Glomerular endothelial cell (primary cell): ENCODE data around the gene GPR137B. TPM values are rescaled to one million over a fixed set of nuclear protein-coding genes. Genes with fewer than 3 reads are reported as not detected.
"Not testable (repeated sequence)": the region's sequence is repeated elsewhere in the genome, so short reads cannot be mapped to it uniquely, and the experiment has no call there.

ENCODE experiments used
- DNase-seq: peaks from one replicate; pipeline ENCODE4 v3.0.0-alpha.2; 2011; ENCODE audit warnings: low read depth, low spot score; ENCODE audit errors: extremely low read depth
- total RNA-seq: library from RNA; depleted of rRNA; stranded (reverse); fragments of >200 nt; gene quantifications from 2 replicates; pipeline ENCODE4 v1.2.3, GENCODE V29; 2015

Gene GPR137B
- total RNA-seq, 1 donor from 2014 or later = 23.5 TPM

DNA sequence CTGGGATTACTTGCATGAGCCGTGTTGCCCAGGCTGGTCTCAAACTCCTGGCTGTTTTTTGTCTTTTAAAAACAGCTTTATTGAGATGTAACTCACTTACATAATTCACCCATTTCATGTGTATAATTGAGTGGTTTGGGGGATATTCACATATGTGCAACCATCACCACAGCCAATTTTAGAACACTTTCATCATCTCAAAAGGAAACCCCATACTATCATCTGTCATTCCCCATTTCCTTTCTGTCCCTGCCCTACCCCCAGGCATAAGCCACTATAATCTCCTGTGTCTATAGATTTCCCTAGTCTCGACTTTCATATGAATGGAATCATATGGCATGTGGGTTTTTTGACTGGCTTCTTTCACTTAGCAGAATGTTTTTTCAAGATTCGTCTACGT lies 43.3 kb downstream of the GPR137B start:
- no peak for DNase-seq

DNA sequence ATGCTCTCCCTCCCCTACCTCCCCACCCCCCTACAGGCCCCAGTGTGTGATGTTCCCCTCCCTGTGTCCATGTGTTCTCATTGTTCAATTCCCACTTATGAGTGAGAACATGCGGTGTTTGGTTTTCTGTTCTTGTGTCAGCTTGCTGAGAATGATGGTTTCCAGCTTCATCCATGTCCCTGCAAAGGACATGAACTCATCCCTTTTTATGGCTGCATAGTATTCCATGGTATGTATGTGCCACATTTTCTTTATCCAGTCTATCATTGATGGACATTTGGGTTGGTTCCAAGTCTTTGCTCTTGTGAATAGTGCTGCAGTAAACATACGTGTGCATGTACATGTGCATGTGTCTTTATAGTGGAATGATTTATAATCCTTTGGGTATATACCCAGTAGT lies 44.1 kb downstream of the GPR137B start:
- not testable (repeated sequence) for DNase-seq

GRCh38 chr1:236188084-236188483 lies 45.7 kb downstream of the GPR137B start:
- not testable (repeated sequence) for DNase-seq

DNA sequence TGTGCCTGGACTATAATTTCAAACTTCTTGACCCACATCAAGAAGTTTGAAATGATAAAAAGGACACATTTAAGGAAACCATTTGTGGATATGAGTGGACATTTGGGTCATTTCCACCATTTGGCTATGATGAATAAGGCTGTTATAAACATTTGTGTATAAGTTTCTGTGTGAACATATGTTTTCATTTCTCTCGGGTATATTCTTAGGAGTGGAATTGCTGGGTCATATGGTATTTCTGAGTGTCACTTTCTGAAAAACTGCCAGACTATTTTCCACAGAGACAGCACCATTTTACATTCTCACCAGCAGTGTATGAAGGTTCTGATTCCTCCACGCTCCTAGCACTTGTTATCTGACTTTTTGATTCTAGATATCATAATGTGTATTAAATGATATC lies 50.8 kb downstream of the GPR137B start:
- DNase-seq = no peak

DNA sequence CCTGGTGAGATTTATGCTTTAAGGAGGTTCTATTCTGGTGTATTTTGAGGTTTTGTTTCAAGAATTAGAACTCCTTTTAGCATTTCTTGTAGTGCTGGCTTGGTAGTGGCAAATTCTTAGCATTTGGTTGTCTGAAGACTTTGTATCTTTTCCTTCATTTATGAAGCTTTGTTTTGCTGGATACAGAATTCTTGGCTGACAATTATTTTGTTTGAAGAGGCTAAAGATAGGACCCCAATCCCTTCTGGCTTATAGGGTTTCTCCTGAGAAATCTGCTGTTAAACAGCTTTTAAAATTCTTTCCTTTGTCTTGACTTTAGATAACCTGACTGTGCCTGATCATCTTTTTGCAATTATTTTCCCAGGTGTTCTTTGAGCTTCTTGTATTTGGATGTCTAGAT lies 58.6 kb downstream of the GPR137B start:
- DNase-seq = no peak

DNA sequence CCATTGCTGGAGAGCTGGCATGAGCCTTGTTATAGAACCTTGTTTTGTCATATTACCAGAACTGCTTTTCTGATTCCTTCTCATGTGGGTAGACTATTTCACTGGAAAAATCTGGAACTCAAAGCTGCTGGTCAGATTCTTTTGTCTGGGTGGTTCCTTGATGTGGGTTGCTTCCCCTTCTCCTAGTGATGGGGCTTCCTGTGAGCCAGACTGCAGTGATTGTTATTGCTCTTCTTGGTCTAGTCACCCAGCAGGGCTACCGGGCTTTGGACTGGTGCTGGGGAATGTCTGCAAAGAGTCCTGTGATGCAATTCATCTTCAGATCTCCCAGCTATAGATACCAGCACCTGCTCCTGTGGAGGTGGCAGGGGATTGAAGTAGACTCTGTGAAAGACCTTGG lies 59.4 kb downstream of the GPR137B start:
- no peak for DNase-seq

DNA sequence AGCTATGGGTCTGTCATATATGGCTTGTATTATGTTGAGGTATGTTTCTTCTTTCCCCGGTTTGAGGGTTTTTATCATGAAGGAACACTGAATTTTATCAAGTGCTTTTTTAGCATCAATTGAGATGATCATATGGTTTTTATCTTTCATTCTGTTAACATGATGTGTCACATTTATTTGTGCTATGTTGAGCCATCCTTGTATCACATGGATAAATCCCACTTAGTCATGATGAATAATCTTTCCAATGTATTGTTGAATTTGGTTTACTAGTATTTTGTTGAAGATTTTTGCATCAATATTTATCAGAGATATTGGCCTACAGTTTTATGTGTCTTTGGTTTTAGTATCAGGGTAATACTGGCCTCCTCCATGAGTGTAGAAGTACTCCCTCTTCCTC lies 61.7 kb downstream of the GPR137B start:
- no peak for DNase-seq

- no peak for DNase-seq
Observed at GRCh38 chr1:236204656-236205055, 62.3 kb downstream of the GPR137B start.

GRCh38 chr1:236206548-236206947 lies 64.2 kb downstream of the GPR137B start:
- no peak for DNase-seq

GRCh38 chr1:236207121-236207520 lies 64.8 kb downstream of the GPR137B start:
- DNase-seq = no peak

- no peak for DNase-seq
Observed at GRCh38 chr1:236207569-236207968, 65.2 kb downstream of the GPR137B start.

DNA sequence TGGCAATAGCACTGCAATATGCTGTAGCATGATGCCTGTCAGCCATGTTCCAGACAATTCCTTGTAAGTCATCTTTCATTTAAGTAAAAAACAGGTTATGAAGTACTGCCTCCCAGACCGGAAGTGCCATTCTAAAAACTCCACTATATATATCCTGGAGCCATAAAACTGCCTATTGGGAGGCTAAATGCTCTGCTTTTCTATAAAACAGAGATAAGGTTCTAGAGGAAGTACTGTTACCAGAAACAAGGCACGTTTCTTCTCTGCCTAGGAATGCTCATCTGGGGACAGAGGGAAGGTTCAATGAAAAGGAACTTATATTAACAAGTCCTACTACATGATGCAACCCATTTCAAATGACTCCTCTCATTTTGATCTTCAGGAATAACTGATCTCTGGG lies 66.8 kb downstream of the GPR137B start:
- DNase-seq = no peak

- no peak for DNase-seq
Observed at GRCh38 chr1:236209713-236210112, 67.4 kb downstream of the GPR137B start.

DNA sequence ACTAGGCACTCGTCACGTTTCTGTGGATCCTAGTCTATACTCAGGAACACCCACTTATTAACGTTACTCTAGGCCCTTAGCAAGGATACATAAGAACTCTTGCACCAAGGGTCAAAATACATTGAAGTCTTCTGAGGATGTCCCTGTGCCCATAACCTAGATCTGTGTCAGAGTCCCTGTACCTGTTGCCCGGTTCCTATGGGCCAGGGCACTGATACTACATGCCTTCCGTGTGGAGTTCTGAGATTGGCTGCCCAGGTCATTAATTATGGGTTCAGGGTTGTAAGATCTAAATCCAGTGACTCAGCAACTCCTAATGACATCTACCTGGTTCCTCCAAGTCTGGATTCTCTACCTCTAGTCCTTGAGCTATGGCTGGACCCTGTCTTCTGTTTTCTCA lies 69.5 kb downstream of the GPR137B start:
- DNase-seq = no peak

DNA sequence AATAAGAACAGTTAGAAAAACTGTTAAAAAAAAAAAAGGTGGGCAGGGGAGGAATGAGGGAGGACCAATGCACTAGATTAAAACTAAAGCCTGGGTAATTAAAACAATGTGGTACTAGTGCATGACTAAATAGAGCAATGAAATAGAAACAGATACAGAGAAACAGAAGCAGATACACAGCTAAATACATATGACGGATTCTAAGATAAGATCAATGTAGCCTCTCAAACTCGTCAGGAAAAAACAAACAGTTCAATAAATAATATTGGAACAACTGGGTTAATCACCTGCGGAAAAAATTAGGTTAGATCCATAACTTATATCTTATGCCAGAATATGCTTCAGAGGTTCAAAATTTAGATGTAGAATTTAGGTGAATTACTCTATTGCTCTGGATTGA lies 71.2 kb downstream of the GPR137B start:
- DNase-seq = no peak

DNA sequence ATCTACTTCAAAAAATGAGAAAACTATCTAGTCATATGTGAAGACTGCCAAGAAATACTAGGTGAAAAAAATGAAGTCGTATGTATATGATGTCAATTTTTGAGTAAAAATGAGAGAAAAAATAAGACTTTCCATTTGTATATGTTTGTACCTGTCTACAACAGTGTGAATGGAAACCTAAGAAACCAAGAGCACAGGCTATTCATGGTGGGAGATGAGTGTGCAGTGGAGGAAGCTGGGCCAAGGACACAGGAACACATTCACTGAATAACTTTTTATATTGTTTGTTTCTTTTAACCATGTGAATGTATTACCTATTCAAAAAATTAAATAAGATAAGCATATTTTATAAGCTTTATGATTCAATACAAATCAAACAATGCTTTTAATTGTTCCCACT lies 72.4 kb downstream of the GPR137B start:
- DNase-seq = no peak

GRCh38 chr1:236220473-236220872 lies 78.1 kb downstream of the GPR137B start:
- DNase-seq = no peak

DNA sequence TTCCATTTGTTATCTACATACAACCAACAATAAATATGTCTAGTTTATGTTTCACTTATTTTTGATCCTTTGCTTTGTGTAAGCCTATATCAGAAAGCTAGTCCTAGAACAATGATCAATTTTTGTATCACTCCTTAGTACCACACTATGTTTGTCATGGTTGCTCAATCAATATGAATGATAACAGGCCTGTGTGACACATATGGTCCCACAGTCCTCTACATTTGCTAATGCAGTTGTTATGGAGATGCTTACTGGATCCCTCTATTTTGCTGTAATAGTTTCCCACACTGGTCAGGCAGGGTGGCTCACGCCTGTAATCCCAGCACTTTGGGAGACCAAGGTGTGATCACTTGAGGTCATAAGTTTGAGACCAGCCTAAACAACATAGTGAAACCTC lies 80.3 kb downstream of the GPR137B start:
- DNase-seq = no peak

- DNase-seq = no peak
Observed at GRCh38 chr1:236228411-236228810, 86.1 kb downstream of the GPR137B start.

GRCh38 chr1:236235116-236235515 lies 92.8 kb downstream of the GPR137B start:
- DNase-seq = no peak

DNA sequence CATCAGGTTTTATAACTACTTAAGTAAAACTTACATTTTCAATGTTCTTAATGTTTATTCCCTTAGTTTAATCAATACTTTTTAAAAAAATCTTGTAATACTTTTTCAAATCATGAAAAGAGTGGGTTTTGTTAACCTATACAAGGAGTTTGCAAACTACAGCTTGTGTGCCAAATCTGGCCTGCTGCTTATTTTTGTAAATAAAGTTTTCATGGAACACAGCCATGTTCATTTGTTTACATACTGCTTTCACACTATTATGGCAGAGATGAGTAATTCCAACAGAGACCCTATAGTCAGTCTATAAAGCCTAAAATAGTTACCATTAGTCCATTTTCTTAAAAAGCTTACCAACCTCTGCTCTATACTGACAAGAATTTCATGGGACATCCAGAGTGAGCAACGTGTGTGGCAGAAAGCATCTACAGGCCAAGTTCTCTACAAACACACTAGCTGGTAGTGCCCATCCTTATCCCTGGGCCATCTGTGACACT lies 96.8 kb downstream of the GPR137B start:
- DNase-seq = no peak

DNA sequence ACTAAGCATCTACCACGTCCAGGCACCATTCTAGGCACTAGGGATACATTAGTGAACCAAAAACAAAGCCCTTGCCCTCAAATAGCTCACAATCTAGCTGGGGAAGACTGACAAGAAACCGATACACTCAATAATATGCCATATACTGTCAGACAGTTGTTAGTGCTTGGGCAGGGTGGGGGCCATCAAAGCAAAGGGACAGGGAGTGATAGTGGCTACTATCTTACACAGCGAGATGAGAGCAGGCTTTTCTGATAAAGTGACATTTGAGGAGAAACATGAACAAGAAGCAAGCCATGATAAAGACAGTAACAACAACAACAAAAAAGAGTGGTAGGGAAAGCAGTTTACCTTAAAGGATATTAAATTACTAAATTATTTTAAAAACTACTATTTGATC lies 98.3 kb downstream of the GPR137B start:
- no peak for DNase-seq

- no peak for DNase-seq
Observed at GRCh38 chr1:236242568-236242967, 100.2 kb downstream of the GPR137B start.

- DNase-seq = no peak
Observed at GRCh38 chr1:236247286-236247685, 104.9 kb downstream of the GPR137B start.
